Tibial artery (tissue), 4 donors: ENCODE measurements around the gene RFX1.

Experiments
- DNase-seq, 2 donors: peaks; one replicate each; pipeline ENCODE4 v3.0.0-alpha.2; 2019
- H3K27ac ChIP-seq, 2 donors: fragments of 200-600 bp; sonication (generic) in 1 of 2; 1 replicate in 1 of 2; 2 replicates in 1 of 2; pipeline ENCODE4 v1.5.1; 2018 to 2019; ENCODE audit warnings: mild to moderate bottlenecking in 1 of 2
- H3K27me3 ChIP-seq, 2 donors: fragments of 200-600 bp; sonication (generic) in 1 of 2; one replicate each; pipeline versions ENCODE4 v1.5.1 to v1.6.0; 2016 to 2019
- H3K36me3 ChIP-seq, 3 donors: fragments of 200-600 bp; sonication (generic) in 2 of 3; one replicate each; pipeline ENCODE4 v1.5.1; 2016 to 2019; ENCODE audit warnings: mild to moderate bottlenecking in 2 of 3
- H3K4me1 ChIP-seq, 4 donors: fragments of 200-600 bp; sonication (generic) in 2 of 4; 1 replicate in 3 of 4; 2 replicates in 1 of 4; pipeline ENCODE4 v1.5.1; 2016 to 2019
- H3K4me3 ChIP-seq, 2 donors: fragments of 200-600 bp; sonication (generic) in 1 of 2; 1 replicate in 1 of 2; 2 replicates in 1 of 2; pipeline ENCODE4 v1.5.1; 2018 to 2019; ENCODE audit warnings: mild to moderate bottlenecking in 2 of 2
- H3K9me3 ChIP-seq, 3 donors: fragments of 200-600 bp; sonication (generic) in 1 of 3; one replicate each; pipeline ENCODE4 v1.5.1; 2016 to 2019
- intact Hi-C: fragments of 100-400 bp; cut with DNase I; formaldehyde crosslinking; loops from one replicate; pipeline ENCODE4 v1.15.0; 2023; ENCODE audit warnings: low total_unique reads
- TF ChIP-seq, protein P1 (sequence below), 2 experiments: fragments of 200-600 bp in 1 of 2; fragments of 450-650 bp in 1 of 2; IDR thresholded peaks; one replicate each; pipeline ENCODE4 v1.5.1; 2017 to 2019; ENCODE audit warnings: antibody characterized with exemption in 2 of 2, mild to moderate bottlenecking in 1 of 2, moderate library complexity in 1 of 2

Gene RFX1

DNA sequence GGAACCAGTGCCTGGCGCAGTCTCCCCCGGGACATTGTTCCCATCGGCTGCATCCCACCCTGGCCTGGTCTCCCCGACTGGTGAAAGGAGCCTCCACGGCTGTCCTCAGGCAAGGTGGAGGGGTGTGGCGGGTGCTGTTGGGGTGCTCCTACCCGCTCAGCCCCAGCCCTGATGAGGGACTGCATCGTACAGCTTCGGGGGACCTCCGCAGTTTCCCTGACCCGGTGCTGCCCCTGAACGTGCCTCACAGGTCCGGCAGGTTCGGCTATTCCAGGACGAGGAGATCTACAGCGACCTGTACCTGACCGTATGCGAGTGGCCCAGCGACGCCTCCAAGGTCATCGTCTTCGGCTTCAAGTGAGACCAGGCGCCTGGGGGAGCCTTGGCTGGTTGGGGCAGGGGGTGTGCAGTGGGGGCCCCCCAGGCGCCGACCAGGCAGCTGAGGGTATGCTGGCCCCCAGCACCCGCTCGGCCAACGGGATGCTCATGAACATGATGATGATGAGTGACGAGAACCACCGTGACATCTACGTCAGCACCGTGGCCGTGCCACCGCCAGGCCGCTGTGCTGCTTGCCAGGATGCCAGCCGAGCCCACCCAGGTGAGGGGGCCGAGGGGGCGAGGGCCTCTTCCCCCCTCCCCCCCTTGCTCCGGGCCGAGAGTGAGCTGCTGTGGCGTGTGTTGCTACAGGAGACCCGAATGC lies 50.3 kb downstream of the RFX1 start:
- peaks cover 35 to 69% (median 49%) of the 10 kb centered on the region in 3 donors for H3K36me3 ChIP-seq

DNA sequence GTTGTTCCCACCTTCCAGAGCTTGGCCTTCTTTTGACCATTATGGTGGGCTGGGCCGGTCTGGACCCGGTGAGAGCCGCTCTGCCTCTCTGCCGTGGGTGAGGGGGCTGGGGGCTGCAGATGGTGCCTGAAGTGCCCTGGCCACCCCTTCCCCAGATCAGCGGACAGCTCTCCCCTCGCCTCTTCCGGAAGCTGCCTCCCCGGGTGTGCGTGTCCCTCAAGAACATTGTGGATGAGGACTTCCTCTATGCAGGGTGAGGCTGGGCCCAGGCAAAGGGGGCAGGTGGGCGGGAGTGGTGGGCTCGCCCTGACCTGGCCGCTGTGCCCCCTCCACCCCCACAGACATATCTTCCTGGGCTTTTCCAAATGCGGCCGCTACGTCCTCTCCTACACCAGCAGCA lies 51.9 kb downstream of the RFX1 start:
- Histone ChIP-seq H3K36me3 (peaks cover 24 to 53% (median 33%) of the 10 kb centered on the region in 3 donors), H3K4me3 (no peak overlapping the region), H3K9me3 (no peaks in the 10 kb centered on the region), H3K27ac (no peak overlapping the region), H3K27me3 (no peaks in the 10 kb centered on the region), H3K4me1 (peaks cover 0 to 16% (median 12%) of the 10 kb centered on the region in 4 donors)
- TF ChIP-seq, protein P1, sequence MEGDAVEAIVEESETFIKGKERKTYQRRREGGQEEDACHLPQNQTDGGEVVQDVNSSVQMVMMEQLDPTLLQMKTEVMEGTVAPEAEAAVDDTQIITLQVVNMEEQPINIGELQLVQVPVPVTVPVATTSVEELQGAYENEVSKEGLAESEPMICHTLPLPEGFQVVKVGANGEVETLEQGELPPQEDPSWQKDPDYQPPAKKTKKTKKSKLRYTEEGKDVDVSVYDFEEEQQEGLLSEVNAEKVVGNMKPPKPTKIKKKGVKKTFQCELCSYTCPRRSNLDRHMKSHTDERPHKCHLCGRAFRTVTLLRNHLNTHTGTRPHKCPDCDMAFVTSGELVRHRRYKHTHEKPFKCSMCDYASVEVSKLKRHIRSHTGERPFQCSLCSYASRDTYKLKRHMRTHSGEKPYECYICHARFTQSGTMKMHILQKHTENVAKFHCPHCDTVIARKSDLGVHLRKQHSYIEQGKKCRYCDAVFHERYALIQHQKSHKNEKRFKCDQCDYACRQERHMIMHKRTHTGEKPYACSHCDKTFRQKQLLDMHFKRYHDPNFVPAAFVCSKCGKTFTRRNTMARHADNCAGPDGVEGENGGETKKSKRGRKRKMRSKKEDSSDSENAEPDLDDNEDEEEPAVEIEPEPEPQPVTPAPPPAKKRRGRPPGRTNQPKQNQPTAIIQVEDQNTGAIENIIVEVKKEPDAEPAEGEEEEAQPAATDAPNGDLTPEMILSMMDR (IDR thresholded peaks at IDR 0.05), result no peak
- no peak for DNase-seq
- intact Hi-C loops, result no loop called here

More for the DNA sequence above, 50.3 kb downstream of the RFX1 start:
- Histone ChIP-seq H3K27ac (no peak overlapping the region), H3K4me1 (peaks cover 0 to 16% (median 12%) of the 10 kb centered on the region in 4 donors), H3K27me3 (no peaks in the 10 kb centered on the region), H3K9me3 (no peaks in the 10 kb centered on the region), H3K4me3 (no peak overlapping the region)
- intact Hi-C loops, result no loop called here
- TF ChIP-seq, protein P1 (IDR thresholded peaks at IDR 0.05), result no peak
- no peak for DNase-seq

DNA sequence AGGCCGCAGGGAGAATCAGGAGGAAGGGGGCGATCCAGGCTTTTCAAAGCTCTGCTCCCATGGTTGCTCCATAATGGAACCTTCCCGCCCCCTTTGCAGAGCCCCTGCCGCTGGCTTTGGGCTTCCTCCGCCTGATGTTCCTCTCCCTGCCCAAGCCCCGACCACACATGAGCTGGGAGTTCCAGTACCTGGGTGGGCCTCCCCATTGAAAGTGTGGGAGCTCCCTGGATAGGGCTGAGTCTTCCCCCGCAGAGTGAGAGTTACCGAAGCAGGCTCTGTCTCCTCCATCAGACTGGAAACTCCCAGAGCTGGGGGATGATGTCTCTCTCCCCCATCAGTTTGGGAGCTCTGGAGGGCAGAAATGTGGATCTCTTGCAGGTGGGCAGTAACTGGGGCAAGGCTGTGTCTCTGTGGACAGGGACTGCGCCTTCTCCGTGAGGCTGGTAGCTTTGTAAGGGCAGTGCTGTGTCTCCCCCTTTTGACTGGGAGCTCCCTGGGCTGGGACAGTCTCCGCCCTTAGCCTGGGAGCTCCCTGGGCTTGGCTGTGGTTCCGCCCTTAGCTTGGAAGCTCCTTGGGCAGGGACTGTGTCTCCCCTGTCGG lies 53.1 kb downstream of the RFX1 start:
- DNase-seq, result no peak
- Histone ChIP-seq H3K9me3 (no peaks in the 10 kb centered on the region), H3K27me3 (no peaks in the 10 kb centered on the region), H3K4me3 (peak overlapping the region; percentile 86 to 96), H3K36me3 (peaks cover 21 to 41% (median 22%) of the 10 kb centered on the region in 3 donors), H3K27ac (peak overlapping the region; percentile 81 to 87), H3K4me1 (peaks cover 0 to 16% (median 12%) of the 10 kb centered on the region in 4 donors)
- intact Hi-C loops, result no loop called here
- TF ChIP-seq, protein P1 (IDR thresholded peaks at IDR 0.05), result no peak

DNA sequence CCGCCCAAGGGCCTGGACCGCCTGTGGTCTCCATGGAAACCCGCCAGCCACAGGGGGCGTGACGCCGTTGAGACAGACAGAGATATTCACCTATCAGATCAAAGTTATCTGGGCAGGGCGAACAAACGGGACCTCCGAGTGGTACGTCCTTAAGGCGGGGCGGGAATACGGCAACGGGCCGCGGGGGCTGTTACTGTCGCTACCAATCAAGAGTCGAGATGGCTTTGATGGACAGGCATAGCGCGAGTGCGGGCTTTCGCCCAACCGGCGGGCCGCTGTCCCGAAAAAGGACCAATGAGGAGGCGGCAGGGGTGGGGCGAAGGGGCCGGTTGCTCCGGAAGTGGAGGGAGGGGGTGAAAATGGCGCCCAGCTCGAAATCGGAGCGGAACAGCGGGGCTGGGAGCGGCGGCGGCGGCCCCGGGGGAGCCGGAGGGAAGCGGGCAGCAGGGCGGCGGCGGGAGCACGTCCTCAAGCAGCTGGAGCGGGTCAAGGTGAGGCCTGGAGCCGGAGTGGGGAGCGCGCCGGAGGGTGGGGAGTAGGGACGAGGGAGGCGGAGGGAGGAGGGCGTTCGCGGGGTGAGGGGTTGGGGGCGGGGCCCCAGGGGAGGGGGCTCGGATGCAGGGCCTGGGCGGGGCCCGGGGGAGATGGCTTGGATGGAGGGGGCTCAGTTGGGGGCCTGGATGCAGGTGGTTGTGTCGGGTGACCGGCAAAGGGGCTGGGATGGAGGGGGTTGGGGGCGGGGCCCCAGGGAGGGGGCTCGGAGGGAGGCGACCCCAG lies 53.8 kb downstream of the RFX1 start, which contains the start of gene DCAF15:
TSS of gene DCAF15 (plus strand) at position 356 of the 777 bp plus-strand sequence. CDS start at position 360, 4 bp downstream.
- Histone ChIP-seq H3K27ac (peak within 1 kb of the TSS; percentile 81 to 87), H3K27me3 (no peaks in the 10 kb centered on the region), H3K9me3 (no peaks in the 10 kb centered on the region), H3K36me3 (peaks cover 18 to 34% (median 18%) of the 10 kb centered on the region in 3 donors), H3K4me3 (peak within 1 kb of the TSS; percentile 86 to 96), H3K4me1 (peaks cover 0 to 16% (median 12%) of the 10 kb centered on the region in 4 donors)
- TF ChIP-seq, protein P1 (IDR thresholded peaks at IDR 0.05), result no peak
- DNase-seq, result peak; percentile 99 to 100
- intact Hi-C loops, result no loop called here

DNA sequence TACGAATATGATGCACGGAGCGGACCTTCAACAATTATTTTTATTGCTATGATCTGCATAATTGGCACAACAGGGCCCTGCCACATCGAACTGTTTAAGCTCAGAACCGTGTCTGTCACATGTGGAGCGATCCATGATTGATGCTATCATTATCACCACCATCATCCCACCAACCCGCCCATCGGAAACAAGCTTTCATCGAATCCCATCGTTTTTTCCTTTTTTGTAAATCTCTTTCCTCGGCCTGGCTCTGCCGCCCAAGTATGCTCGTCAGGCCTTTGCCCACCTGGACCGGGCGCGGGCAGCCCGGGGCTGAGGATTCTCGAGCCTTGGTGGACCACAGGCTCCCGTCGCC lies 54.3 kb downstream of the RFX1 start:
- TF ChIP-seq, protein P1 (IDR thresholded peaks at IDR 0.05), result no peak

More for the DNA sequence above, 54.3 kb downstream of the RFX1 start:
- no peak for DNase-seq
- no peaks in the 10 kb centered on the region for H3K27me3 ChIP-seq
- H3K27ac ChIP-seq, result peak overlapping the region; percentile 27 to 81
- peaks cover 15 to 28% (median 18%) of the 10 kb centered on the region in 3 donors for H3K36me3 ChIP-seq
- intact Hi-C loops, result no loop called here
- H3K9me3 ChIP-seq, result no peaks in the 10 kb centered on the region
- H3K4me3 ChIP-seq, result peak overlapping the region; percentile 86 to 96
- peaks cover 0 to 16% (median 12%) of the 10 kb centered on the region in 4 donors for H3K4me1 ChIP-seq
